HepG2 (cell line): ENCODE measurements around the gene OARD1. TPM values are rescaled to one million over a fixed set of nuclear protein-coding genes. Genes with fewer than 3 reads are reported as not detected.

Source experiments
- ADNP ChIP-seq: sonication (generic); formaldehyde crosslinking; IDR thresholded peaks from 2 replicates; pipeline ENCODE4 v1.4.0; 2020; ENCODE audit warnings: missing genetic modification reagents
- AKAP8 ChIP-seq: sonication (generic); formaldehyde crosslinking; IDR thresholded peaks from 2 replicates; pipeline ENCODE4 v1.5.1; 2020; ENCODE audit warnings: mild to moderate bottlenecking, missing genetic modification reagents
- ARID4A ChIP-seq: sonication (generic); formaldehyde crosslinking; IDR thresholded peaks from 2 replicates; pipeline ENCODE4 v1.5.0; 2020; ENCODE audit warnings: mild to moderate bottlenecking, missing genetic modification reagents, borderline replicate concordance
- ASH2L ChIP-seq: fragments of 300-600, 200-600 bp; sonication (generic); IDR thresholded peaks from 2 replicates; pipeline ENCODE4 v1.7.0; 2017; ENCODE audit warnings: low read depth, mild to moderate bottlenecking, moderate library complexity, mixed read lengths, low read length; ENCODE audit not compliant: insufficient read length
- CENPX ChIP-seq: sonication (generic); formaldehyde crosslinking; IDR thresholded peaks from 2 replicates; pipeline ENCODE4 v1.9.0; 2021; ENCODE audit warnings: mild to moderate bottlenecking, missing genetic modification reagents, moderate library complexity
- EEA1 ChIP-seq: sonication (generic); formaldehyde crosslinking; IDR thresholded peaks from 2 replicates; pipeline ENCODE4 v1.5.1; 2020; ENCODE audit warnings: mild to moderate bottlenecking, missing genetic modification reagents, borderline replicate concordance
- EHMT2 ChIP-seq: fragments of 200-600 bp; sonication (generic); IDR thresholded peaks from 2 replicates; pipeline ENCODE4 v1.7.0; 2017; ENCODE audit warnings: antibody characterized with exemption, low read depth, low read length, borderline replicate concordance
- FOXK2 ChIP-seq: fragments of 450-650 bp; IDR thresholded peaks from 2 replicates; pipeline ENCODE4 v1.6.1; 2016
- GATA4 ChIP-seq: sonication (generic); IDR thresholded peaks from 2 replicates; pipeline ENCODE4 v1.6.1; 2016; ENCODE audit warnings: antibody characterized with exemption, low read depth, borderline replicate concordance
- HDAC6 ChIP-seq: fragments of 200-600 bp; sonication (generic); IDR thresholded peaks from 2 replicates; pipeline ENCODE4 v1.7.0; 2017; ENCODE audit warnings: mild to moderate bottlenecking, antibody characterized with exemption, low read length, low read depth
- HMGA1 ChIP-seq: sonication (generic); formaldehyde crosslinking; conservative IDR thresholded peaks from 2 replicates; pipeline ENCODE4 v1.4.0; 2020; ENCODE audit warnings: missing genetic modification reagents
- KDM3A ChIP-seq: IDR thresholded peaks from 2 replicates; pipeline ENCODE4 v1.6.1; 2018; ENCODE audit warnings: low read depth, missing compliant biosample characterization
- MTF1 ChIP-seq: sonication (generic); formaldehyde crosslinking; IDR thresholded peaks from 2 replicates; pipeline ENCODE4 v1.5.0; 2020; ENCODE audit warnings: missing genetic modification reagents
- MYNN ChIP-seq: sonication (generic); formaldehyde crosslinking; IDR thresholded peaks from 2 replicates; pipeline ENCODE4 v1.4.0; 2020; ENCODE audit warnings: mild to moderate bottlenecking, low read depth, missing genetic modification reagents
- NFE2L2 ChIP-seq: fragments of 150-350 bp; IDR thresholded peaks from 2 replicates; pipeline ENCODE4 v1.6.1; 2014; ENCODE audit warnings: low read length
- NR0B2 ChIP-seq: sonication (generic); formaldehyde crosslinking; IDR thresholded peaks from 2 replicates; pipeline ENCODE4 v1.4.0; 2020; ENCODE audit warnings: mild to moderate bottlenecking, missing genetic modification reagents
- PHF20 ChIP-seq: sonication (generic); formaldehyde crosslinking; IDR thresholded peaks from 2 replicates; pipeline ENCODE4 v1.5.0; 2020; ENCODE audit warnings: mild to moderate bottlenecking, missing genetic modification reagents
- RBM22 ChIP-seq: fragments of 200-400 bp; formaldehyde crosslinking; optimal IDR thresholded peaks from 2 replicates; pipeline ENCODE3; 2017; ENCODE audit warnings: mild to moderate bottlenecking, low read length, moderate library complexity
- polyA plus RNA-seq, 8 experiments: library from polyadenylated mRNA; depleted of rRNA in 3 of 8; stranded (reverse) in 7 of 8; unstranded in 1 of 8; fragments of >200 nt; fragmentation: Illumina TruSeq in 4 of 8; extraction: Trizol in 4 of 8; gene quantifications; 2 replicates each; pipeline versions ENCODE4 v1.2.1 to v1.2.3, GENCODE V29; 2011 to 2016; ENCODE audit warnings: low read depth in 4 of 8, missing spikeins in 1 of 8, mixed read lengths in 1 of 8; ENCODE audit not compliant: insufficient read depth in 1 of 8
- total RNA-seq, 5 experiments: library from RNA; depleted of rRNA; stranded (reverse); fragments of >200 nt; fragmentation: Illumina TruSeq; extraction: Trizol; gene quantifications; 2 replicates each; pipeline ENCODE4 v1.2.3, GENCODE V29; 2016; ENCODE audit warnings: low read depth in 1 of 5
- TF ChIP-seq, protein P1 (sequence below): sonication (generic); formaldehyde crosslinking; IDR thresholded peaks from 2 replicates; pipeline ENCODE4 v1.8.1; 2023; ENCODE audit warnings: mild to moderate bottlenecking, missing genetic modification reagents, borderline replicate concordance
- TF ChIP-seq, protein P2 (sequence below): IDR thresholded peaks from 2 replicates; pipeline ENCODE4 v1.6.1; 2016; ENCODE audit warnings: low read depth, control low read depth
- TF ChIP-seq, protein P3 (sequence below): sonication (generic); formaldehyde crosslinking; conservative IDR thresholded peaks from 2 replicates; pipeline ENCODE4 v1.4.0; 2020; ENCODE audit warnings: missing genetic modification reagents

OARD1 gene
- total and polyA plus RNA-seq, 2 of the 13 experiments (the other 11 are each of a cell fraction or from before 2014, with no cell fraction given), result 18.4 to 49.0 TPM

DNA sequence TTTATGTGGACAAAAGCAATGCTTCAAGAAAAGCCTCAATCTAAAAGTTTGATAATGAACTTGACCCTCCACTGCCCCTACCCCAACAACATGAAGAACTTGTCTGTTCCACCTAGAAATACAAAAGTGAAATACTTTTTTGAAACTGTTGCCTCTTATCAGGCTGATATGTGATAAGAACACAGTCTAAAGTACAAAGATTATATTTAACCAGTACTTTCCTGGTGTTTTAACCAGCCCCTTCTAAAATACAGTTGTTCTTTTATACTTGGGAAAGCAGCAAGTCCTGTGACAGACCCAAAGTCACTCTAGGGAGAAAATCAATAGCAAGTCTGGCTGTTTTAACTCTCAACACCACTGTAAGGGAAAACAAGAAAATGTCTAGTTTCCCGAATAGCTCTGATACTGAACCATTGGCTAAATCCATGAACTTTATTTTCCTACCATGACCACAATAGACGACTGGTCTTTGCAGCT, 6.6 kb downstream of the OARD1 start (continued):
- no peak; the same call in 1 of the 2 replicates for TF ChIP-seq EHMT2
- peak; percentile 58; the same call in 1 of the 2 replicates for TF ChIP-seq FOXK2
- no peak for TF ChIP-seq CENPX (CRISPR knock-in tag)
- no peak for TF ChIP-seq HMGA1 (CRISPR knock-in tag)
- peak; percentile 95 for TF ChIP-seq ASH2L
- peak; percentile 50; the same call in 1 of the 2 replicates for TF ChIP-seq ARID4A (CRISPR knock-in tag)
- TF ChIP-seq ADNP (CRISPR knock-in tag), result no peak
- TF ChIP-seq MTF1 (CRISPR knock-in tag), result no peak
- peak; percentile 96 for TF ChIP-seq GATA4
- TF ChIP-seq, protein P1, sequence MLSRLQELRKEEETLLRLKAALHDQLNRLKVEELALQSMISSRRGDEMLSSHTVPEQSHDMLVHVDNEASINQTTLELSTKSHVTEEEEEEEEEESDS, result no peak
- TF ChIP-seq AKAP8 (CRISPR knock-in tag), result no peak
- no peak for TF ChIP-seq EEA1 (CRISPR knock-in tag)
- TF ChIP-seq, protein P2, sequence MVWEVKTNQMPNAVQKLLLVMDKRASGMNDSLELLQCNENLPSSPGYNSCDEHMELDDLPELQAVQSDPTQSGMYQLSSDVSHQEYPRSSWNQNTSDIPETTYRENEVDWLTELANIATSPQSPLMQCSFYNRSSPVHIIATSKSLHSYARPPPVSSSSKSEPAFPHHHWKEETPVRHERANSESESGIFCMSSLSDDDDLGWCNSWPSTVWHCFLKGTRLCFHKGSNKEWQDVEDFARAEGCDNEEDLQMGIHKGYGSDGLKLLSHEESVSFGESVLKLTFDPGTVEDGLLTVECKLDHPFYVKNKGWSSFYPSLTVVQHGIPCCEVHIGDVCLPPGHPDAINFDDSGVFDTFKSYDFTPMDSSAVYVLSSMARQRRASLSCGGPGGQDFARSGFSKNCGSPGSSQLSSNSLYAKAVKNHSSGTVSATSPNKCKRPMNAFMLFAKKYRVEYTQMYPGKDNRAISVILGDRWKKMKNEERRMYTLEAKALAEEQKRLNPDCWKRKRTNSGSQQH (CRISPR knock-in tag), result no peak
- TF ChIP-seq, protein P3, sequence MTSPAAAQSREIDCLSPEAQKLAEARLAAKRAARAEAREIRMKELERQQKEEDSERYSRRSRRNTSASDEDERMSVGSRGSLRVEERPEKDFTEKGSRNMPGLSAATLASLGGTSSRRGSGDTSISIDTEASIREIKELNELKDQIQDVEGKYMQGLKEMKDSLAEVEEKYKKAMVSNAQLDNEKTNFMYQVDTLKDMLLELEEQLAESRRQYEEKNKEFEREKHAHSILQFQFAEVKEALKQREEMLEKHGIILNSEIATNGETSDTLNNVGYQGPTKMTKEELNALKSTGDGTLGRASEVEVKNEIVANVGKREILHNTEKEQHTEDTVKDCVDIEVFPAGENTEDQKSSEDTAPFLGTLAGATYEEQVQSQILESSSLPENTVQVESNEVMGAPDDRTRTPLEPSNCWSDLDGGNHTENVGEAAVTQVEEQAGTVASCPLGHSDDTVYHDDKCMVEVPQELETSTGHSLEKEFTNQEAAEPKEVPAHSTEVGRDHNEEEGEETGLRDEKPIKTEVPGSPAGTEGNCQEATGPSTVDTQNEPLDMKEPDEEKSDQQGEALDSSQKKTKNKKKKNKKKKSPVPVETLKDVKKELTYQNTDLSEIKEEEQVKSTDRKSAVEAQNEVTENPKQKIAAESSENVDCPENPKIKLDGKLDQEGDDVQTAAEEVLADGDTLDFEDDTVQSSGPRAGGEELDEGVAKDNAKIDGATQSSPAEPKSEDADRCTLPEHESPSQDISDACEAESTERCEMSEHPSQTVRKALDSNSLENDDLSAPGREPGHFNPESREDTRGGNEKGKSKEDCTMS (CRISPR knock-in tag), result no peak
- no peak for TF ChIP-seq RBM22
- TF ChIP-seq NR0B2 (CRISPR knock-in tag), result no peak
- TF ChIP-seq KDM3A (CRISPR knock-in tag), result no peak
- TF ChIP-seq NFE2L2, result no peak
- no peak for TF ChIP-seq MYNN (CRISPR knock-in tag)
- no peak for TF ChIP-seq HDAC6
- TF ChIP-seq PHF20, result no peak
